Hepatocyte (in vitro differentiated cells): ENCODE measurements around the gene P2RX4. TPM values are rescaled to one million over a fixed set of nuclear protein-coding genes. Genes with fewer than 3 reads are reported as not detected.

Source experiments
- DNase-seq: peaks from one replicate; pipeline ENCODE4 v3.0.0-alpha.2; 2016; ENCODE audit warnings: low spot score
- H2AFZ ChIP-seq: fragments of 200-600 bp; sonication (generic); 2 replicates; pipeline ENCODE4 v1.6.0; 2016; ENCODE audit warnings: antibody characterized with exemption, mild to moderate bottlenecking
- H3K27ac ChIP-seq: fragments of 200-600 bp; sonication (generic); 2 replicates; pipeline ENCODE4 v1.5.1; 2016; ENCODE audit warnings: mild to moderate bottlenecking
- H3K27me3 ChIP-seq: fragments of 200-600 bp; sonication (generic); 2 replicates; pipeline ENCODE4 v1.6.1; 2016
- H3K36me3 ChIP-seq: fragments of 200-600 bp; sonication (generic); replicated peaks from 2 replicates; pipeline ENCODE4 v1.5.1; 2016; ENCODE audit warnings: low read depth; ENCODE audit not compliant: insufficient read depth
- H3K4me1 ChIP-seq: fragments of 200-600 bp; sonication (generic); 2 replicates; pipeline ENCODE4 v1.5.1; 2016; ENCODE audit warnings: mild to moderate bottlenecking, moderate library complexity; ENCODE audit not compliant: insufficient read depth
- H3K4me2 ChIP-seq: fragments of 200-600 bp; sonication (generic); 2 replicates; pipeline ENCODE4 v1.6.0; 2016
- H3K4me3 ChIP-seq: fragments of 200-600 bp; sonication (generic); 2 replicates; pipeline ENCODE4 v1.5.1; 2016; ENCODE audit warnings: mild to moderate bottlenecking
- H3K79me2 ChIP-seq: fragments of 200-600 bp; sonication (generic); 2 replicates; pipeline ENCODE4 v1.6.0; 2017; ENCODE audit warnings: mild to moderate bottlenecking
- H3K9me2 ChIP-seq: fragments of 200-600 bp; sonication (generic); replicated peaks from 2 replicates; pipeline ENCODE4 v1.6.0; 2017; ENCODE audit warnings: mild to moderate bottlenecking; ENCODE audit not compliant: insufficient read depth
- H3K9me3 ChIP-seq: fragments of 200-600 bp; sonication (generic); 2 replicates; pipeline ENCODE4 v1.5.1; 2016; ENCODE audit warnings: low read depth, mild to moderate bottlenecking
- H4K20me1 ChIP-seq: fragments of 200-600 bp; sonication (generic); 2 replicates; pipeline ENCODE4 v1.6.0; 2016; ENCODE audit warnings: mild to moderate bottlenecking; ENCODE audit not compliant: insufficient read depth, poor library complexity, severe bottlenecking
- CTCF ChIP-seq: fragments of 200-600 bp; sonication (generic); IDR thresholded peaks from 2 replicates; pipeline ENCODE4 v1.5.1; 2016; ENCODE audit warnings: antibody characterized with exemption, mild to moderate bottlenecking; ENCODE audit not compliant: poor library complexity
- EZH2 ChIP-seq: fragments of 200-600 bp; sonication (generic); IDR thresholded peaks from 2 replicates; pipeline ENCODE4 v1.6.1; 2016; ENCODE audit warnings: antibody characterized with exemption, mild to moderate bottlenecking, borderline replicate concordance
- EZH2phosphoT487 ChIP-seq: fragments of 200-600 bp; sonication (generic); IDR thresholded peaks from one replicate; pipeline ENCODE4 v1.6.1; 2018; ENCODE audit warnings: antibody characterized with exemption, mild to moderate bottlenecking, low read depth, moderate library complexity; ENCODE audit not compliant: unreplicated experiment, severe bottlenecking
- WGBS: methylation state at CpG from one replicate; pipeline ENCODE4 v1.1.6; 2016; ENCODE audit warnings: low lambda C conversion rate; ENCODE audit errors: missing lambda C conversion rate; 5-methylcytosine and 5-hydroxymethylcytosine counted together
- polyA plus RNA-seq: library from polyadenylated mRNA; unstranded; fragments of >200 nt; fragmentation: Nextera tagmentation; extraction: Ambion mirVana; gene quantifications from 2 replicates; pipeline ENCODE4 v1.2.1, GENCODE V29; 2016
- total RNA-seq: library from RNA; depleted of rRNA; stranded (reverse); fragments of >200 nt; gene quantifications from 2 replicates; pipeline ENCODE4 v1.2.3, GENCODE V29; 2014

P2RX4 gene
- total and polyA plus RNA-seq, 2 experiments from 2014 or later = 81.8 to 94.6 TPM

DNA sequence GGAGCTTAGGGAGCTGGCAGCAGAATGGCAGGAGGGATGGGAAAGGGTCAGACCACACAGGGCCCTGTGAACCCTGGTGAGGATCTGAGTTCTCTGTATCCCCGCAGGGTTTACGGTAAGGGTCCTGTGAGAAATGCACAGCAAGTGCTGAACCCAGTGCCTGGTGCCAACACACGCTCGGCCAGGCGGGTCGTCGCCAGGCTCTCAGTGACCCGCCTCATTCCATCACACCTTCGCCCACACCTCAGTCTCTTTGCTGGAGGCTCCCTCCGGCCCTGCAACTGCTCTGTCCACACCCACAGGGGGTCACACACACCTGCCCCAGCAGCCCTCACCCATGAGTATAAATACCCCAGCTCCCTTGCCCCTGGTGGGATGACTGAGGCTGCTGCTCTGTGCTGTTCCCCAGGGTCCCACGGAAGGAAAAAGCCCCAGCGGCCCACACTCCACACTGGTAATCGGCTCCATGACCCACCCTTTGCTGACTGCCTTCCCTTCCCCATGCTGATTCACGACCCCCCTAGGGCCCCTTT, 63.5 kb downstream of the P2RX4 start:
- Histone ChIP-seq H3K4me1 (no peaks in the 10 kb centered on the region), H3K9me2 (no peaks in the 10 kb centered on the region), H3K27ac (no peak overlapping the region), H3K27me3 (no peaks in the 10 kb centered on the region), H3K79me2 (no peaks in the 10 kb centered on the region), H3K4me3 (no peak overlapping the region), H4K20me1 (peaks cover 4% of the 10 kb centered on the region), H3K4me2 (no peak overlapping the region), H2AFZ (no peak overlapping the region), H3K36me3 (no peaks in the 10 kb centered on the region), H3K9me3 (no peaks in the 10 kb centered on the region)
- DNase-seq = no peak
- TF ChIP-seq EZH2 = no peak
- no peak for TF ChIP-seq EZH2phosphoT487
- no peak for TF ChIP-seq CTCF
- WGBS = 95% methylated on average over 14 of the region's 14 CpGs

- 96% methylated on average over 32 of the region's 35 CpGs for WGBS
- no peak overlapping the region for H3K4me3 ChIP-seq
- H3K9me3 ChIP-seq = no peaks in the 10 kb centered on the region
- no peaks in the 10 kb centered on the region for H3K79me2 ChIP-seq
- H2AFZ ChIP-seq = no peak overlapping the region
- TF ChIP-seq EZH2phosphoT487 = no peak
- no peak for TF ChIP-seq CTCF
- no peak for TF ChIP-seq EZH2
- H3K4me1 ChIP-seq = no peaks in the 10 kb centered on the region
- H3K9me2 ChIP-seq = no peaks in the 10 kb centered on the region
- peaks cover 4% of the 10 kb centered on the region for H4K20me1 ChIP-seq
- no peak for DNase-seq
- H3K27me3 ChIP-seq = no peaks in the 10 kb centered on the region
- H3K4me2 ChIP-seq = no peak overlapping the region
- no peaks in the 10 kb centered on the region for H3K36me3 ChIP-seq
- no peak overlapping the region for H3K27ac ChIP-seq
These were observed 64.3 kb downstream of the P2RX4 start for GRCh38 chr12:121274036-121274763.

DNA sequence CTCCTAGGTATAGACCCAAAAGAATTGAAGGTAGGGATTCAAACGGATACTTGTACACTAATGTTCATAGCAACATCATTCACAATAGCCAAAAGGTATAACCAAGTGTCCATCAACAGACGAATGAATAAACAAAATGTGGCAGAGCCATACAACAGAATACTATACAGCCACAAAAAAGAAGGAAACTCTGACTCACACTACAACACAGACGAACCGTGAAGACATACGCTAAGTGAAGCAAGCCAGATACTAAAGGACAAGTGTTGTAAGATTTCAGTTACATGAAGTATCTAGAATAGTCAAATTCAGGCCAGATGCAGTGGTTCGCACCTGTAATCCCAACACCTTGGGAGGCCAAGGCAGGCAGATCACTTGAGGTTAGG, 67.4 kb downstream of the P2RX4 start:
- Histone ChIP-seq H3K27ac (no peak overlapping the region), H3K9me3 (no peaks in the 10 kb centered on the region), H3K4me2 (no peak overlapping the region), H3K9me2 (no peaks in the 10 kb centered on the region), H3K4me1 (no peaks in the 10 kb centered on the region), H3K27me3 (no peaks in the 10 kb centered on the region), H3K36me3 (no peaks in the 10 kb centered on the region), H3K4me3 (no peak overlapping the region), H3K79me2 (peaks cover 7% of the 10 kb centered on the region), H2AFZ (no peak overlapping the region), H4K20me1 (peaks cover 7% of the 10 kb centered on the region)
- DNase-seq = no peak
- no peak for TF ChIP-seq EZH2
- TF ChIP-seq EZH2phosphoT487 = no peak
- TF ChIP-seq CTCF = no peak
- WGBS = 81% methylated on average over 6 of the region's 6 CpGs
